ENCODE results near the gene STRIP2. TPM values are rescaled to one million over a fixed set of nuclear protein-coding genes. Genes with fewer than 3 reads are reported as not detected.

Gene STRIP2
- total RNA-seq, 5 donors from 2014 or later (not counting 1 experiment from before 2014, with no cell fraction given): 0.39 to 0.47 (median 0.42) TPM

DNA sequence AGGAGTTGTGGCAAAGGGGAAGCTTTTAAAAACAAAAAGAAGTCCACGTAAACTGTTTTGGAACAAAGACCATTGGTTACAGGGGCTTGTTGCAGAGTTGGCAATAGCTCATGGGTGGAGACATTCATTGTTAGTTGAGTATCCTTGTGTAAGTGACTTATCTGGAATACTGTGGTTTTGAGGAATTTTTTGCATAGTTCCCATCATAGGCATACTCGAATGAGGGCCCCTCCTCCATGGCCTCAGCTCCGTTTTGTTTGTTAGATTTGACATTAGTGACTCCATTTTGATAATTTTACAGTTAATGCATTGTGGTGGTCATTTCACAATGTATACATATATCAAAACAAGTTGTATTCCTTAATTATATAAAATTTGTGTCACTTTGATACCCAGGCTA, 55.3 kb downstream of the STRIP2 start:
- Histone ChIP-seq H3K27me3 (replicated peaks in 1 of 2; ENCODE audit: control insufficient read depth in 2 of 2, extremely low read depth in 1 of 2, insufficient read depth in 2 of 2, low read length in 1 of 2) (no peaks in the 10 kb centered on the region), H3K9me3 (no peaks in the 10 kb centered on the region), H3K4me1 (ENCODE audit: control insufficient read depth in 1 of 2, extremely low read depth in 1 of 2, insufficient read depth in 2 of 2, low read length in 2 of 2) (peaks cover 0 to 7% of the 10 kb centered on the region in 2 experiments), H3K36me3 (ENCODE audit: control insufficient read depth in 2 of 2, extremely low read depth in 1 of 2, insufficient read depth in 1 of 2, low read length in 1 of 2) (no peaks in the 10 kb centered on the region), H3K4me3 (ENCODE audit: control insufficient read depth in 1 of 2, extremely low read depth in 1 of 2, low read length in 1 of 2) (no peak overlapping the region), H3K27ac (ENCODE audit: low read length) (no peak overlapping the region)
- 100% methylated on average over 1 of the region's 3 CpGs for WGBS (ENCODE audit: insufficient coverage)
- ATAC-seq (replicated peaks in 1 of 4) (no peak), DNase-seq (no peak)
- ChIA-PET CTCF (no interaction called here), POLR2A (no interaction called here)
- Mint-ChIP-seq H3K27me3 (peaks cover 0 to 3% of the 10 kb centered on the region in 2 donors), H3K4me1 (peaks cover 0 to 18% (median 4%) of the 10 kb centered on the region in 3 donors), H3K9me3 (no peaks in the 10 kb centered on the region), H3K27ac (no peak overlapping the region), H3K4me3 (no peak overlapping the region), H3K36me3 (no peaks in the 10 kb centered on the region)

DNA sequence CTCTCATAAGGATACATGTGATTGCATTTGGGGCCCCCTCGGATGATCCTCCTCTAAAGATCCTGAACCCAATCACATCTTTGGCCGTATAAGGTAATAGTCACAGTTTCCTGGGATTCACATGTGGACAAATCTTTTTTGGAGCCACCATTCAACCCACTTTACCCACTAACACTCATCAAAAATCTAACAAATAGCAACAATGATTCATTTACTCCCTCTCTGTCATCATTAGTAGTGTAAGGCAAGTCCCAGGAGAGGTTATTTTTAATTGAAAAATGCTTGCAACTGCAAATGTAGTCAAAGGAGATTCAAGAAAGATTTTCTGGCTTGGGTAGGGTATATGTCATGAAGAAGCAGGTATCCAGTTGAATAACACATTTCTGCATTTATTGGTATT, 58.2 kb downstream of the STRIP2 start:
- Mint-ChIP-seq H3K4me1 (peaks cover 0 to 29% (median 4%) of the 10 kb centered on the region in 3 donors), H3K27ac (no peak overlapping the region), H3K27me3 (peaks cover 0 to 3% of the 10 kb centered on the region in 2 donors), H3K36me3 (no peaks in the 10 kb centered on the region), H3K9me3 (no peaks in the 10 kb centered on the region), H3K4me3 (no peak overlapping the region)
- DNase-seq: no peak
- Histone ChIP-seq H3K27ac (ENCODE audit: low read length) (no peak overlapping the region), H3K4me3 (ENCODE audit: control insufficient read depth in 1 of 2, extremely low read depth in 1 of 2, low read length in 1 of 2) (no peak overlapping the region), H3K4me1 (ENCODE audit: control insufficient read depth in 1 of 2, extremely low read depth in 1 of 2, insufficient read depth in 2 of 2, low read length in 2 of 2) (peaks cover 0 to 7% of the 10 kb centered on the region in 2 experiments), H3K27me3 (replicated peaks in 1 of 2; ENCODE audit: control insufficient read depth in 2 of 2, extremely low read depth in 1 of 2, insufficient read depth in 2 of 2, low read length in 1 of 2) (no peaks in the 10 kb centered on the region), H3K36me3 (ENCODE audit: control insufficient read depth in 2 of 2, extremely low read depth in 1 of 2, insufficient read depth in 1 of 2, low read length in 1 of 2) (no peaks in the 10 kb centered on the region), H3K9me3 (no peaks in the 10 kb centered on the region)
- 100% methylated on average over 1 of the region's 2 CpGs for WGBS (ENCODE audit: insufficient coverage)
- ATAC-seq (replicated peaks in 1 of 4): no peak
- ChIA-PET CTCF (no interaction called here), POLR2A (no interaction called here)

DNA sequence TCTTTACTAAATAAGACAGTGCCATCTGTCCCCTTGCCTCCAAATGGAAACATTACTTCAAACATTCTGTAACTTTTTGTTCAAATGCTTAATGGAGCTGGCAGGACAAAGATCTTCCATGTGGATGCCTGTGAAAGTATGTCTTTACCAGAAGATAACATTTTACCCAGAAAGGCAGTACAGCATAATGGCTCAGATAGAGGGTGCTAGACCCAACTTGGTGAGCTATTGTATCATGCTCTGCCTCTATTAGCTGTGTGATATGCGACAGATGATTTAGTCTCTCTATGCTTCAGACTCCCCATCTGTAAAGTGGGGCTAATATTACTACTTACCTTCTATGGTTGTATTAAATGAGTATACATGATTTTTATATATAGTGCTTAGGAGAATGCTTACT, 59.3 kb downstream of the STRIP2 start:
- peaks cover 0 to 29% (median 4%) of the 10 kb centered on the region in 3 donors for H3K4me1 Mint-ChIP-seq
- H3K4me3 ChIP-seq (ENCODE audit: control insufficient read depth in 1 of 2, extremely low read depth in 1 of 2, low read length in 1 of 2): no peak overlapping the region
- H3K36me3 Mint-ChIP-seq: no peaks in the 10 kb centered on the region
- no peaks in the 10 kb centered on the region for H3K9me3 ChIP-seq
- DNase-seq (peak in 1 of 35 experiments; percentile 34), ATAC-seq (replicated peaks in 1 of 4) (peak in 1 of 4 experiments; percentile 46)
- H3K4me3 Mint-ChIP-seq: no peak overlapping the region
- WGBS (ENCODE audit: insufficient coverage): no CpG with 5 or more reads among the region's 1 CpG
- no peaks in the 10 kb centered on the region for H3K9me3 Mint-ChIP-seq
- no peaks in the 10 kb centered on the region for H3K36me3 ChIP-seq (ENCODE audit: control insufficient read depth in 2 of 2, extremely low read depth in 1 of 2, insufficient read depth in 1 of 2, low read length in 1 of 2)
- peaks cover 0 to 3% of the 10 kb centered on the region in 2 donors for H3K27me3 Mint-ChIP-seq
- H3K27me3 ChIP-seq (replicated peaks in 1 of 2; ENCODE audit: control insufficient read depth in 2 of 2, extremely low read depth in 1 of 2, insufficient read depth in 2 of 2, low read length in 1 of 2): no peaks in the 10 kb centered on the region
- POLR2A ChIA-PET: interaction anchor here in 1 of 2 donors (0.6 kb wide), 1 partner anchor 748 kb away, joined by 4 read pairs; no protein-coding TSS in a partner anchor
- peak overlapping the region; percentile 34 for H3K27ac ChIP-seq (ENCODE audit: low read length)
- peak overlapping the region in 1 of 2 donors; percentile 13 for H3K27ac Mint-ChIP-seq
- H3K4me1 ChIP-seq (ENCODE audit: control insufficient read depth in 1 of 2, extremely low read depth in 1 of 2, insufficient read depth in 2 of 2, low read length in 2 of 2): peaks cover 0 to 7% of the 10 kb centered on the region in 2 experiments
- CTCF ChIA-PET: interaction anchor here in 1 of 2 donors (1.1 to 1.3 kb wide), 2 partner anchors 113 to 117 kb away, joined by 3 read pairs; no protein-coding TSS in a partner anchor

DNA sequence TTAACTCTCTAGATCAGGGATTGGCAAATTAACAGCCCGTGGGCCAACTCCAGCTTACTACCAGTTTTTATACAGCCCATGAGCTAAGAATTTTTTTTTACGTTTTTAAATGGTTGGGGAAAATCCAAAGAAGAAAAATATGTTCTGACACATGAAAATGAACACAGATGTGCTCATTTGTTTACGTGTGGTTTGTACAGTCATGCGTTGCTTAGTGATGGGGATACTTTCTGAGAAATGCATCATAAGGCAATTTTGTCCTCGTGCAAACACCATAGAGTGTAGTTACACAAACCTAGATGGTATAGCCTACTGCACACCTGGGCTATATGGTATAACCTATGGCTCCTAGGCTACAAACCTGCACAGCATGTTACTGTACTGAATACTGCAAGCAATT, 59.8 kb downstream of the STRIP2 start:
- POLR2A ChIA-PET: interaction anchor here in 1 of 2 donors (0.6 kb wide), 1 partner anchor 748 kb away, joined by 4 read pairs; no protein-coding TSS in a partner anchor
- Histone ChIP-seq H3K9me3 (no peaks in the 10 kb centered on the region), H3K4me3 (ENCODE audit: control insufficient read depth in 1 of 2, extremely low read depth in 1 of 2, low read length in 1 of 2) (no peak overlapping the region), H3K4me1 (ENCODE audit: control insufficient read depth in 1 of 2, extremely low read depth in 1 of 2, insufficient read depth in 2 of 2, low read length in 2 of 2) (peaks cover 0 to 7% of the 10 kb centered on the region in 2 experiments), H3K27ac (ENCODE audit: low read length) (no peak overlapping the region), H3K27me3 (replicated peaks in 1 of 2; ENCODE audit: control insufficient read depth in 2 of 2, extremely low read depth in 1 of 2, insufficient read depth in 2 of 2, low read length in 1 of 2) (no peaks in the 10 kb centered on the region), H3K36me3 (ENCODE audit: control insufficient read depth in 2 of 2, extremely low read depth in 1 of 2, insufficient read depth in 1 of 2, low read length in 1 of 2) (no peaks in the 10 kb centered on the region)
- Mint-ChIP-seq H3K27ac (peak overlapping the region in 1 of 2 donors; percentile 13), H3K4me1 (peaks cover 0 to 29% (median 4%) of the 10 kb centered on the region in 3 donors), H3K36me3 (no peaks in the 10 kb centered on the region), H3K4me3 (no peak overlapping the region), H3K9me3 (no peaks in the 10 kb centered on the region), H3K27me3 (no peaks in the 10 kb centered on the region)
- CTCF ChIA-PET: interaction anchor here in 1 of 2 donors (1.1 to 1.3 kb wide), 2 partner anchors 114 to 117 kb away, joined by 3 read pairs; no protein-coding TSS in a partner anchor
- WGBS (ENCODE audit: insufficient coverage): 40% methylated on average over 1 of the region's 5 CpGs
- DNase-seq: peak in 1 of 35 experiments; percentile 34
- peak in 3 of 4 experiments; percentile 27 to 55 (median 37) for ATAC-seq (replicated peaks in 1 of 4)

DNA sequence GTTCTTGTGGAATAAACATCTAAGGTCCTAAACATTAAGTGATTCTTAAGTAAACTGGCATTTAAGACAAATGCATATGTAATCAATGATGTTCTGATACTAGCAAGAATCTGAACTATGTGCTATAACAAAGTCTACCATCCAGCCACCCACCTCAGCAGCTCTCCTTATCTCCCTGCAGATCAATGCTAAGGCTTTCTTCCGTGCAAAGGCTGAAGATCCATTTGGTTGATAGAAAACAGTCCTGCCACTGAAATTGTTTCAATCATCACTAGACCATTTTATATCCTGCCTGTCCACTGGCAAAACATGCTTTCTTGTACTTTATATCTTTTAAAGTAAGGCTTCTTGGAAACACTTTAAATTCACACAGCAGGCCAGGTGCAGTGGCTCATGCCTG, 61.8 kb downstream of the STRIP2 start:
- Mint-ChIP-seq H3K4me1 (peaks cover 2 to 37% (median 4%) of the 10 kb centered on the region in 3 donors), H3K9me3 (no peaks in the 10 kb centered on the region), H3K36me3 (no peaks in the 10 kb centered on the region), H3K27me3 (no peaks in the 10 kb centered on the region), H3K27ac (no peak overlapping the region), H3K4me3 (no peak overlapping the region)
- Histone ChIP-seq H3K27ac (ENCODE audit: low read length) (no peak overlapping the region), H3K4me3 (ENCODE audit: control insufficient read depth in 1 of 2, extremely low read depth in 1 of 2, low read length in 1 of 2) (no peak overlapping the region), H3K27me3 (replicated peaks in 1 of 2; ENCODE audit: control insufficient read depth in 2 of 2, extremely low read depth in 1 of 2, insufficient read depth in 2 of 2, low read length in 1 of 2) (no peaks in the 10 kb centered on the region), H3K9me3 (no peaks in the 10 kb centered on the region), H3K36me3 (ENCODE audit: control insufficient read depth in 2 of 2, extremely low read depth in 1 of 2, insufficient read depth in 1 of 2, low read length in 1 of 2) (no peaks in the 10 kb centered on the region), H3K4me1 (ENCODE audit: control insufficient read depth in 1 of 2, extremely low read depth in 1 of 2, insufficient read depth in 2 of 2, low read length in 2 of 2) (peaks cover 0 to 7% of the 10 kb centered on the region in 2 experiments)
- ATAC-seq (replicated peaks in 1 of 4) (no peak), DNase-seq (no peak)
- POLR2A ChIA-PET: interaction anchor here in 1 of 2 donors (0.6 kb wide), 1 partner anchor 59 kb away, joined by 4 read pairs; no protein-coding TSS in a partner anchor
- WGBS (ENCODE audit: insufficient coverage): no CpG with 5 or more reads among the region's 1 CpG
- CTCF ChIA-PET: interaction anchor here in 1 of 2 donors (0.5 kb wide), 1 partner anchor 34 kb away, joined by 3 read pairs; no protein-coding TSS in a partner anchor

DNA sequence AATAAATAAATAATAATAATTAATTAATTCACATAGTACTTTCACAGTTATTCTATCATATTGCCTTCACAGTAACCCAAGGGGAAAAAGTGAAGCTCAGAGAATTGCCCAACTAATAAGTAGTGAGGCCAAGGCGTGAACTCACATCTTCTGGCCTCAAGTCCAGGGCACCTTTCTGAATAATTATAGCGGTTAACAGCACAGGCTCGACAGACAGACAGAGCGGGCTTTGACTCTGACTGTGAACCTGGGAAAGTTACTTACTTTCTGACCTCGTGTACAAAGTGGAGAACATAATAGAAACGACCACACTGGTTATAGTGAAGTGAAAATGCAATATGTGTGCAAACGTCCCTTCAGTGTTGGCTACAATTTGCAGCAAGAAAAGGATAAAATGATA, 62.4 kb downstream of the STRIP2 start:
- H3K27me3 Mint-ChIP-seq: no peaks in the 10 kb centered on the region
- DNase-seq (no peak), ATAC-seq (replicated peaks in 1 of 4) (no peak)
- peaks cover 6 to 44% (median 9%) of the 10 kb centered on the region in 3 donors for H3K4me1 Mint-ChIP-seq
- no peaks in the 10 kb centered on the region for H3K36me3 Mint-ChIP-seq
- no peaks in the 10 kb centered on the region for H3K27me3 ChIP-seq (replicated peaks in 1 of 2; ENCODE audit: control insufficient read depth in 2 of 2, extremely low read depth in 1 of 2, insufficient read depth in 2 of 2, low read length in 1 of 2)
- WGBS (ENCODE audit: insufficient coverage): 55% methylated on average over 6 of the region's 7 CpGs
- H3K4me1 ChIP-seq (ENCODE audit: control insufficient read depth in 1 of 2, extremely low read depth in 1 of 2, insufficient read depth in 2 of 2, low read length in 2 of 2): peaks cover 4 to 7% of the 10 kb centered on the region in 2 experiments
- no peaks in the 10 kb centered on the region for H3K36me3 ChIP-seq (ENCODE audit: control insufficient read depth in 2 of 2, extremely low read depth in 1 of 2, insufficient read depth in 1 of 2, low read length in 1 of 2)
- ChIA-PET POLR2A (interaction anchor here in 1 of 2 donors (0.6 kb wide), 1 partner anchor 58 kb away, joined by 4 read pairs; no protein-coding TSS in a partner anchor), CTCF (interaction anchor here in 1 of 2 donors (0.5 kb wide), 1 partner anchor 34 kb away, joined by 3 read pairs; no protein-coding TSS in a partner anchor)
- no peak overlapping the region for H3K4me3 Mint-ChIP-seq
- no peaks in the 10 kb centered on the region for H3K9me3 ChIP-seq
- H3K4me3 ChIP-seq (ENCODE audit: control insufficient read depth in 1 of 2, extremely low read depth in 1 of 2, low read length in 1 of 2): no peak overlapping the region
- no peak overlapping the region for H3K27ac ChIP-seq (ENCODE audit: low read length)
- H3K9me3 Mint-ChIP-seq: no peaks in the 10 kb centered on the region
- no peak overlapping the region for H3K27ac Mint-ChIP-seq

Data from T-cell (primary cell).